IMR-90 (cell line): ENCODE results near the gene LYSMD2. TPM values are rescaled to one million over a fixed set of nuclear protein-coding genes. Genes with fewer than 3 reads are reported as not detected.

Experiments used
- ATAC-seq: fragments of 200-7000 bp; cut with Tn5 transposase; 2 replicates; pipeline ENCODE4 v1.9.1; 2020; ENCODE audit warnings: low read depth, mild to moderate bottlenecking, moderate library complexity
- BruUV-seq: library from RNA; stranded (reverse); fragments of 400-500 nt; replicated peaks from 2 replicates; lab custom pipeline; 2021; lab: Mats Ljungman, UMichigan
- CTCF ChIA-PET: fragments of 300-600 bp; formaldehyde crosslinking; extraction: SDS; loops from one replicate; lab custom pipeline; 2021; ENCODE audit warnings: antibody characterized with exemption; lab: Yijun Ruan, JAX
- POLR2A ChIA-PET: fragments of 300-600 bp; sonication (Branson Sonifier 250); formaldehyde crosslinking; loops from one replicate; lab custom pipeline; 2022; ENCODE audit warnings: antibody characterized with exemption; ENCODE audit not compliant: unreplicated experiment; lab: Charles Lee
- DNase-seq: peaks from one replicate; pipeline ENCODE4 v3.0.0; 2013
- H2AFZ ChIP-seq: replicated peaks from 2 replicates; pipeline ENCODE3; 2013; ENCODE audit warnings: low read length, mild to moderate bottlenecking; ENCODE audit not compliant: poor library complexity
- H2AK5ac ChIP-seq: 2 replicates; pipeline ENCODE4 v1.6.1; 2013; ENCODE audit warnings: low read depth, low read length, inconsistent platforms
- H2AK9ac ChIP-seq: replicated peaks from 2 replicates; pipeline ENCODE3; 2013; ENCODE audit warnings: mild to moderate bottlenecking, low read depth, low read length, moderate library complexity; ENCODE audit not compliant: poor library complexity
- H2BK120ac ChIP-seq: 2 replicates; pipeline ENCODE4 v1.6.1; 2013; ENCODE audit warnings: low read depth, low read length, inconsistent platforms
- H2BK15ac ChIP-seq: 3 replicates; pipeline ENCODE4 v1.6.1; 2013; ENCODE audit warnings: low read depth, low read length, inconsistent platforms
- H2BK20ac ChIP-seq: 2 replicates; pipeline ENCODE4 v1.6.1; 2013; ENCODE audit warnings: low read depth, mild to moderate bottlenecking, inconsistent platforms, low read length, moderate library complexity
- H2BK5ac ChIP-seq: 2 replicates; pipeline ENCODE4 v1.6.1; 2013; ENCODE audit warnings: mild to moderate bottlenecking, low read depth, low read length, inconsistent platforms; ENCODE audit not compliant: poor library complexity, severe bottlenecking
- H3K14ac ChIP-seq: replicated peaks from 2 replicates; pipeline ENCODE4 v1.6.1; 2013; ENCODE audit warnings: low read depth, low read length, inconsistent platforms
- H3K18ac ChIP-seq: 2 replicates; pipeline ENCODE4 v1.6.1; 2013; ENCODE audit warnings: low read depth, low read length, control low read depth
- H3K23ac ChIP-seq: 2 replicates; pipeline ENCODE4 v1.6.1; 2013; ENCODE audit warnings: low read depth, low read length, inconsistent platforms
- H3K27ac ChIP-seq: 2 replicates; pipeline ENCODE4 v1.5.1; 2013; ENCODE audit warnings: mild to moderate bottlenecking, control low read depth, low read length; ENCODE audit not compliant: insufficient read depth
- H3K27me3 ChIP-seq: 2 replicates; pipeline ENCODE4 v1.6.1; 2013; ENCODE audit warnings: low read length; ENCODE audit not compliant: control insufficient read depth, insufficient read depth
- H3K36me3 ChIP-seq: 2 replicates; pipeline ENCODE4 v1.6.1; 2013; ENCODE audit warnings: low read length, mixed read lengths; ENCODE audit not compliant: control insufficient read depth, insufficient read depth
- H3K4ac ChIP-seq: 2 replicates; pipeline ENCODE4 v1.6.1; 2013; ENCODE audit warnings: low read depth, low read length, inconsistent platforms
- H3K4me1 ChIP-seq: 2 replicates; pipeline ENCODE4 v1.6.1; 2013; ENCODE audit warnings: low read length, mixed read lengths; ENCODE audit not compliant: control insufficient read depth, insufficient read depth
- H3K4me2 ChIP-seq: 2 replicates; pipeline ENCODE4 v1.6.1; 2013; ENCODE audit warnings: low read depth, mild to moderate bottlenecking, control low read depth, low read length, moderate library complexity
- H3K4me3 ChIP-seq: 2 replicates; pipeline ENCODE4 v1.5.1; 2013; ENCODE audit warnings: low read depth, mild to moderate bottlenecking, control low read depth, low read length, moderate library complexity; ENCODE audit not compliant: insufficient read depth
- H3K56ac ChIP-seq: 2 replicates; pipeline ENCODE4 v1.6.1; 2013; ENCODE audit warnings: low read length, inconsistent platforms; ENCODE audit not compliant: insufficient read depth; ENCODE audit errors: extremely low read depth
- H3K79me1 ChIP-seq, 2 experiments: 2 replicates each; pipeline ENCODE4 v1.6.1; 2013; ENCODE audit warnings: low read length in 2 of 2, inconsistent platforms in 1 of 2, low read depth in 1 of 2
- H3K9ac ChIP-seq: 2 replicates; pipeline ENCODE4 v1.6.1; 2013; ENCODE audit warnings: low read depth, low read length, control low read depth
- H3K9me1 ChIP-seq: 2 replicates; pipeline ENCODE4 v1.6.1; 2013; ENCODE audit warnings: low read length, inconsistent platforms; ENCODE audit not compliant: insufficient read depth
- H3K9me3 ChIP-seq: 2 replicates; pipeline ENCODE4 v1.6.1; 2013; ENCODE audit warnings: low read length; ENCODE audit not compliant: control insufficient read depth, insufficient read depth
- H4K20me1 ChIP-seq: 2 replicates; pipeline ENCODE4 v1.6.1; 2013; ENCODE audit warnings: low read length, inconsistent platforms; ENCODE audit not compliant: insufficient read depth
- H4K5ac ChIP-seq: 2 replicates; pipeline ENCODE4 v1.6.1; 2013; ENCODE audit warnings: mild to moderate bottlenecking, low read depth, low read length, control low read depth
- H4K8ac ChIP-seq, 2 experiments: 2 replicates each; pipeline ENCODE4 v1.6.1; 2013; ENCODE audit warnings: low read depth in 2 of 2, low read length in 2 of 2, control low read depth in 1 of 2, inconsistent platforms in 1 of 2
- H4K91ac ChIP-seq: 2 replicates; pipeline ENCODE4 v1.6.1; 2013; ENCODE audit warnings: low read depth, low read length, inconsistent platforms; ENCODE audit not compliant: insufficient read depth
- CEBPB ChIP-seq: IDR thresholded peaks from 2 replicates; pipeline ENCODE4 v1.6.1; 2012; ENCODE audit warnings: low read depth, low read length, improper control_type of control experiment
- MAFK ChIP-seq: IDR thresholded peaks from 2 replicates; pipeline ENCODE4 v1.6.1; 2012; ENCODE audit warnings: low read depth, low read length, improper control_type of control experiment
- WGBS, 2 experiments: methylation state at CpG; one replicate each; pipeline versions ENCODE4 v1.1.5 to v1.1.7; 2013; ENCODE audit warnings: missing lambda C conversion rate in 2 of 2; ENCODE audit not compliant: insufficient read length in 1 of 2; ENCODE audit errors: extremely low coverage in 2 of 2; 5-methylcytosine and 5-hydroxymethylcytosine counted together
- dilution Hi-C: fragments of 300-500 bp; cut with HindIII; formaldehyde crosslinking; loops from one replicate; pipeline ENCODE4 v1.14.3; 2018; ENCODE audit warnings: low sequenced_read_pairs; ENCODE audit not compliant: unreplicated experiment
- in situ Hi-C: fragments of 300-500 bp; cut with MboI; formaldehyde crosslinking; loops from 3 replicates; pipeline ENCODE4 v1.14.3; 2019; ENCODE audit warnings: low sequenced_read_pairs, inconsistent platforms, mixed read lengths
- intact Hi-C: fragments of 100-400 bp; cut with micrococcal nuclease; formaldehyde crosslinking; loops from 2 replicates; pipeline ENCODE4 v1.10.0; 2022
- polyA plus RNA-seq, 3 experiments: library from polyadenylated mRNA; depleted of rRNA; stranded (reverse); fragments of >200 nt; gene quantifications; 2 replicates each; pipeline ENCODE4 v1.2.3, GENCODE V29; 2012; ENCODE audit warnings: low replicate concordance in 1 of 3
- total RNA-seq: library from RNA; depleted of rRNA; stranded (reverse); fragments of >200 nt; gene quantifications from 2 replicates; pipeline ENCODE4 v1.2.3, GENCODE V29; 2012

LYSMD2 gene
- total and polyA plus RNA-seq, 2 of the 4 experiments (the other 2 are of a cell fraction), result 5.9 to 6.0 TPM

- Histone ChIP-seq H4K8ac (no peak overlapping the region), H3K9ac (no peak overlapping the region), H2AK5ac (no peak overlapping the region), H2AFZ (no peak overlapping the region), H3K79me1 (no peaks in the 10 kb centered on the region), H3K23ac (no peak overlapping the region), H3K27me3 (peaks cover 8% of the 10 kb centered on the region), H3K18ac (no peak overlapping the region), H4K91ac (no peak overlapping the region), H2BK5ac (no peak overlapping the region), H3K14ac (no peak overlapping the region), H3K9me3 (no peaks in the 10 kb centered on the region), H3K56ac (no peak overlapping the region), H3K4me2 (no peak overlapping the region), H3K9me1 (no peaks in the 10 kb centered on the region), H2AK9ac (no peak overlapping the region), H3K36me3 (no peaks in the 10 kb centered on the region), H2BK120ac (no peak overlapping the region), H2BK20ac (no peak overlapping the region), H4K20me1 (no peaks in the 10 kb centered on the region), H3K4me1 (no peaks in the 10 kb centered on the region), H3K4ac (no peak overlapping the region), H3K4me3 (no peak overlapping the region), H3K27ac (no peak overlapping the region), H2BK15ac (no peak overlapping the region), H4K5ac (no peak overlapping the region)
- DNase-seq, result no peak
- TF ChIP-seq MAFK (0 out of 2 replicates have a peak, but pooled peaks have one; percentile 35), CEBPB (no peak)
- BruUV-seq, result no TSS peak
- dilution Hi-C loops (no loop called here), in situ Hi-C loops (no loop called here), intact Hi-C loops (no loop called here)
- ChIA-PET CTCF (no interaction called here), POLR2A (no interaction called here)
- ATAC-seq, result no peak
- 44% methylated on average over 1 of the region's 2 CpGs; no CpG with 5 or more reads in 1 of the 2 experiments for WGBS, 2 experiments
Measured at GRCh38 chr15:51680321-51680720, 57.1 kb downstream of the LYSMD2 start.
